RPMI7951 (cell line): ENCODE data around the gene DNER. TPM values are rescaled to one million over a fixed set of nuclear protein-coding genes. Genes with fewer than 3 reads are reported as not detected.
"Not testable (repeated sequence)": the region's sequence is repeated elsewhere in the genome, so short reads cannot be mapped to it uniquely, and the experiment has no call there.

Experiments
- DNase-seq: peaks from one replicate; pipeline ENCODE4 v3.0.0-alpha.2; 2012; ENCODE audit warnings: low read depth
- total RNA-seq: library from RNA; depleted of rRNA; stranded (reverse); fragments of >200 nt; shearing (Covaris generic); gene quantifications from 2 replicates; pipeline ENCODE4 v1.2.3, GENCODE V29; 2014

Gene DNER
- total RNA-seq, 1 experiment from 2014 or later: 126 TPM

DNA sequence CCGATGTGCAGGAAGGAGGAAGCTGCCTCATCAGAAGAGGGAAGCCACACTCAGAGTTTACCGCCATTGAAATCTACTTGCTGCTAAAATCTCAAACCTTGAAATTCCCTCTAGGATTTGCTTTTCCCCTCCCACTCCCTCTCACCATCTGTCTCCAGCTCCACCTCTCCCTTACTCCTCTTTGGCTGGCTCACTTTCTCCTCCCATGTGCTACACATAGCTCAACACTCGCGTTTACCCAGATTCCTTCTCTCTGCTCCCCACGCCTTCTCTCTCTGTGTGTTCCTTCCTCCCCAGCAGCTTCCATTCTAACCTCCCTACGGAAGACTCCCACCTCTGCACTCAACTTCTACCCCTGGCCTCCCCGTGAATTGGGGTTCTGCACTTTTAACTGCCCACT is 143.1 kb downstream of the DNER start:
- DNase-seq: peak; percentile 22

DNA sequence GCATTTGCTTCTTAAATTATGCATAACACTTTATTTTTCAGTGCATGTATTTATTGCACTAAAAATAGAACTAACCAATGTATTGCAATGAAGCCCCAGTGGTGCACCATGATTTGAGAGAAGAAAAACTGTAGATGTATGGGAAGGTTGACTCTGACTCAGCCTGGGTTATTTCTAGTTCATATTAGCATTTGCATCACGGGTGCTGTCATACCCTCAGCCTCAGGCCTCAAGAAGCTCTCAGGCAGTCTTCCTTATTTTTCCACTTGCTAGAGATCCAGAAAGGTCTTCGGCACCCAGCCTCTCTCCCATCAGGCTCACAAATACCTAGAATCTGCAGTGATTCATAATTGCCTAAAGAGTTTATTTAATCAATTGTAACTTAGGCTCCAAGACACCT is 148.0 kb downstream of the DNER start:
- DNase-seq: peak; percentile 50

DNA sequence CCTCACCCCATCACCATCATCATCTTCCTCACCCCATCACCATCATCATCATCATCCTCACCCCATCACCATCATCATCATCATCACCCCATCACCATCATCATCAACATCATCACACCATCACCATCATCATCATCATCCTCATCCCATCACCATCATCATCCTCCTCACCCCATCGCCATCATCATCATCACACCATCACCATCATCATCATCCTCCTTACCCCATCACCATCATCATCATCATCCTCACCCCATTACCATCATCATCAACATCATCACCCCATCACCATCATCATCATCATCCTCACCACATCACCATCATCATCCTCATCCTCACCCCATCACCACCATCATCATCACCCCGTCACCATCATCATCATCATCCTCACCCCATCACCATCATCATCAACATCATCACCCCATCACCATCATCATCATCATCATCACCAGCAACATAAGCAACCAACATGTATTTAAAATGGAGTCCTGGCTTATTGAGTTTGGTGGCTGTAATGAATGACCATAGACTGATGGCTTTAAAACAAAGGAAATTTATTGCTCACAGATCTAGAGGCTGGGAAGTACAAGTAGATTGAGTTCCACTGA is 150.0 kb downstream of the DNER start:
- no peak for DNase-seq

DNA sequence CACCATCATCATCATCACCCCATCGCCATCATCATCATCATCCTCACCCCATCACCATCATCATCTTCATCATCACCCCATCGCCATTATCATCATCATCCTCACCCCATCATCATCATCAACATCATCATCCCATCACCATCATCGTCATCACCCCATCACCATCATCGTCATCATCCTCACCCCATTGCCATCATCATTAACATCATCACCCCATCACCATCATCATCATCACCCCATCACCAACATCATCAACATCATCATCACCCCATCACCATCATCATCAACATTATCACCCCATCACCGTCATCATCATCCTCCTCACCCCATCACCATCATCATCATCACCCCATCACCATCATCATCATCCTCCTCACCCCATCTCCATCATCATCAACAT is 151.0 kb downstream of the DNER start:
- no peak for DNase-seq

DNA sequence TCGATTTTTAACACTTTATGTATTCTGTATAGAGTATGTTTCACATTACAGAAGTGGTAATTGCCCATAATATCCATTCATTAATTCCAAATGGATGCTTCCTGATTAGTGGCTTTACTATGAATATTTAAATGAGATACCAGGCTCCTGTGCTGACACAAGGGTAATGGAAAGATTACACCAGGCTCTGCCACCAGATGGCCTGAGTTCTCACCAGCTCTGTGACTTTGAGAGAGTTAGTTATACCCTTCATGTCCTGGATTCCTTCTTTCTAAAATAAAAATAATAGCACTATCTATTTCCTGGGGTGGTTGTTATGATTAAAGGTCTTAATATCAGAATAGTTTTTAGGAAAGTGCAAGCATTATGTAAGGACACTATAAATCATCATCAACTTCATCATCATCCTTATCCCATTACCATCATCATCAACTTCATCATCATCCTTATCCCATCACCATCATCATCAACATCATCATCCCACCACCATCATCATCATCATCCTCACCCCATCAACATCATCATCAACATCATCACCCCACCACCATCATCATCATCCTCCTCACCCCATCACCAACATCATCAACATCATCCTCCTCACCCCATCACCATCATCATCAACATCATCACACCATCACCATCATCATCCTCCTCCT is 151.8 kb downstream of the DNER start:
- DNase-seq: no peak

DNA sequence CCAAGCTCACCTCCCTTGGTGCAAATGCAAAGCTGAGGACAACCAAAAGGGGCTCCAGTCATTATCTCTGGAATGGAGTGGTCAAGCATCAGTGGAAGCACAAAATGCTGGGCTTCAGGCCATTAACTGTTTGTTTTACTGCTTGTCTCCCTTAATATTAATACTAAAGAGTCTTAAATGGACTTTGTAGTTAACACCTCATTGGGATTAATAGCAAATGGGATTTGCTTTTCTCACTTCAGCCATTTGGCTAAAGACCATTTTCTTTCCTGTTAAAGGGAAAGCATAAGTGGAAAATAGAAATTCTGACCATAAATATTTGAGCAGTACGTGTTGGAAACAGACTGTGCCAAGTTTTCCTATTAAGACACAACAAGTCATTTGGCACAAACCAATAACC is 154.4 kb downstream of the DNER start:
- DNase-seq: no peak

DNA sequence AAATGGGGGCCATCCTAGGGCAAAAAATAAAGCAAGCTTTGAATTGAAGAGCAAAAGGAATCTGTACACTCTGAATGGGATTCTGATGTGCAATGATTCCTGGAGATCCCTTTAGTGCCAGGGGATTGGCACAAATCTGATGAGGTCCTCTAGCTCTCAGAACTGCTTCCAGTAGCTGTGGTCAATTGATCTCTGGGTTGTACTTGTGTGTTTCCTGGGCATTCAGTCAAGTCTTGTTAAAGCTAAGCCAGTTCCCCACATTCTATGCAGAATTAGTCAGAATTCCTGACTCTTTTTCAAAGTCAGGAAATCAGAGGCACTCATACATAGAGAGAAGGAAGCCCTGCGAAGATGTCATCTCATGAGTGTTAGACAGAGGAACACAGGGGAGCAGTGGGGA is 161.3 kb downstream of the DNER start:
- peak; percentile 83 for DNase-seq

DNA sequence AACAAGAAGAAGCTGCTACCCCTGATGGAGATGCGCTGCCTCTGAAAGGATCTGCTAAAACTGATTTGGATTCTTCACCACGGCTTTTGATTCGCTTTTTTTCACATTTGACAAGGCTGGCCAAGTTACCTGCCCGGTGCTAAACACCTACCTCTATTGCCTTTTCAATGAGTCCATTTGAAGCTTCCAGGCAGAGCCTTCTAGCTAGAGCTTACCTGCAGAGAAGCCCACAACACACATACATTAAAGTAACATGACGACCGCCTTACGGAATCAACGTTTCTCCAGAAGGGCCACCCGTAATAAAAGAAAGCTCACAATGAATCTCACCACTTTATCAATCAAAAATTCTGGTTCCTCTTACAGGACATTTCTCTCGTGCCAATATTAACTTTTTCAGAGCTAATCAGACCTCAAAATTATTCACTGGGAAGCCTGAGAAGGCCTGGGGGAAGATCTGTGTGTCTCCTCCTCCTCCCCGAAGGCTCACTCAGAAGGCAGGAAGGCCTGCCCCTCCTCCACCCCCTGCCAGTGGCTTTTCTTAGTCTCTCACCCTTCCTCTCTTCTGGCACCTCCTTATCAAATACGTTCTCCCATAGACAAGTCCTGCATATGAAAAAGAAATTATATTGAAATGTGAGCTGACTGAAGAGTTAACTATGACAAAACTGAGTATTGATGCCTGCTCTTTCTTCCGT is 171.0 kb downstream of the DNER start:
- no peak for DNase-seq

DNA sequence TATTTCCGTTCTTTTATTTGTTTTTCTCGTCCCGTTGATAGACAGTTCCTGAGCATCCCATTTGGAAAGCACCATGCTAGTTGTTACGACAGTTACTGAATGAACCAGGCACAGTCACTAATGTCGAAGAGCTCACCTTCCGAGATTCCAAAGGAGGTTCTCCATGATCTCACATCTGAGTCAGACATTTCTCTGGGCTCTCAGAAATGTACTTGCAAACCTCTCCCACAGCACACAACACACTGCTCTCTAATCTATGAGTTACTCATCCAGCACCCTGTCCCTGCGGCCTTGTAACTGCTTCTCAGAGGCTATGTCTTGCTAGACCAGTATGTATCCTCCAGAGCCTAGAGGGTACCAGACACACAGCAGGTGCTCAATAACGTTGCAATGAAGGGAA is 174.7 kb downstream of the DNER start:
- DNase-seq: peak; percentile 88

DNA sequence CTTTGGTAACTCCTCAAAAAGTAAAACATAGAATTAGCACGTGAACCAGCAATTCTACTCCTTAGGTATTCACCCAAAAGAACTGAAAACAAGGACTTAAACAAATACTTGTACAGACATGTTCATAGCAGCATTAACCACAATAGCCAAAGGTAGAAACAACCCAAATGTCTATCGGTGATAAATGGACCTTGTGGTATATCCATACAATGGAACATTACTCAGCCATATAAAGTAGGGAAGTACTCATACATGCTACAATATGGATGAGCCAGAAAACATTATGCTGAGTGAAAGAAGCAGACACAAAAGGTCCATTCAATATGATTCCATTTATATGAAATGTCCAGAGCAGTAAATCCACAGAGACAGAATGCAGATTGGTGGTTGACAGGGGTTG is 182.8 kb downstream of the DNER start:
- DNase-seq: no peak

DNA sequence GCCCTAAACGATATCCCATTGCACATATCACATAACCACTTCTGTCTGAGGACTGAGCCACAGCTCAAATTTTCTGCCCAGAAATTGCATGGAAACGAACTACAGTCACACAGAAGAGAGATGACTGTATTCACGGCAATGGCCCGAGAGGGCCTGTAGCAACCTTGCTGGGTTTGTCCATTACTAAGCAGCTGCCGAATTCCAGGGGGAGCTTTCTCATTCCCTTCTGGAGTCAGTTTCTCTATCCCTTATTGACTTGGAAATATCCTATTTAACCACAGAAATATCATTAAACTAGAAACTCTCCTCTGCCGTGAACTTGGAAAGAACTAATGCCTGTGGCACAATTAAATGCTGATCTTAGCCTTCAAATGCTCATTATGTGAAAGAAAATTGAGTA is 183.9 kb downstream of the DNER start:
- peak; percentile 24 for DNase-seq

DNA sequence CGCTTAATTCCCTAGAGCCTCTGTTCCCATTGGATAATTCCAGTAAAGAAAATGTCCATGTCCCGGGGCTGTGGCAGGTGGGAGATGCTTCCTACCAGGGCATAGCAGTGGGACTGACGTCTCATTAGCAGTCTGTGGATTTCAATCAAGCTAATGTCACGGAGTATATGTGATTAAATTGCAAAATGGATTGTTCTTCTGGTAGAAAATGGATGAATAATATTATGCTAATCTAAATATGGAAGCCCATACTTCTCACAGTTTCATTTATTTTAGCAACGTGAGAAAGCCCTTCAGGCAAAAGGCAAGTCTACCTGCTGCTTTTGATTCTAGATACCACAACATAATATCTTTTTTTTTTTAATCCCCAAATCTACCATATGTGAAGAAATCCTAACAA is 185.5 kb downstream of the DNER start:
- no peak for DNase-seq

DNA sequence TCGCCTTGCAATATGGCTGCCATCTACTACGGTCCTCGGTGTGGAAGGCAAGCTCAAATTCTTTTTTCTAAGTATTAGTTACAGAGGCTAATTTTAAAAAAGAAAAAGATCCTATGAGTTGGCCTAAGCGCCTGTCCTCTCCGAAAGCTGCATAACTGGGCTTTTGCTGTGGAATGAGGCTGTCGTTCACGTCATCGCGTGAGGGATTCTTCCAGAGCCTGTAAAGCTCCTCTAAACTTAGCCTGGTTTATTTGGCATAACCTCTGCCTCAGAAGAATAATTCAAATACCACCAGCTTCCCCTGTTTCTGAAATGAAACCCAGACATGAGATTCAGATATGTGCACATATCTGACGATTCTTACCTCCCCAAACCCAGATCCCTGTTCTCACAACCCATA is 187.4 kb downstream of the DNER start:
- peak; percentile 54 for DNase-seq

DNA sequence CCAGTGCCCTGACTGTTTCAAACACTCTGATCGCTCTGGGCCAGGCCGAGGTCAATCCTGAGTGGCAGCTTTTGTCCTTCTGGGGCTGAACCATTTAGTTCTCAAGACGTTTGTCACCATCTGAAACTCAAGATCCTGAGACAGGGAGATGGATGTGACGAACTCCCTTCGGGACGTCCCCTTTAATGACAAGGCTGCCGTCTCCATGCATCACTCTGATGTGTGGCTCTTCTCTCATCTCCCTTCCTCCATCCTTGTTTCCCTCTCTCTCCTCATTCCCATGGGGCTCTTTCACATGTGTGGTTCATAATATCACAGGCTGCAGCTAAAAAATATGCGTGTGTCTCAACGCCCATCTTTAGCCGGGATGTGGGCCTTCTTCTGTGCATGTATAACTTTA is 189.6 kb downstream of the DNER start:
- no peak for DNase-seq

DNA sequence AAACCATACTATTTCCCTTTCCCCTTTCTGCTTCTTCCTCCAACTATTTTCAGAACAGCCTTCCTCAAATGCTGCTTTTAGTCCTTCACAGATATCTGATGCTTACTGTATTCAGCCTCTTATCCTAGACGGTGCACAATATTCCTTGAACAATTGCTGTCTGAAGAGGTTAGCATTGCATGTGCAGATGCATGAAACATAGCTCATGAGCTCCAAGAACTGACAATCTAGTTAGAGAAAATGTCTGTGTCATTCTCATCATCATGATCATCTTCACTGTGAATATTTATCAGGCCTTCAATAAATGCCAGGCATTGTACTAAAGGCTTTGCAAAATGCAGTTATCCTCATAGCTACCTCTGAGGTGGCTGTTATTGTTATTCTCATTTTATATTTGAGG is 190.7 kb downstream of the DNER start:
- no peak for DNase-seq

DNA sequence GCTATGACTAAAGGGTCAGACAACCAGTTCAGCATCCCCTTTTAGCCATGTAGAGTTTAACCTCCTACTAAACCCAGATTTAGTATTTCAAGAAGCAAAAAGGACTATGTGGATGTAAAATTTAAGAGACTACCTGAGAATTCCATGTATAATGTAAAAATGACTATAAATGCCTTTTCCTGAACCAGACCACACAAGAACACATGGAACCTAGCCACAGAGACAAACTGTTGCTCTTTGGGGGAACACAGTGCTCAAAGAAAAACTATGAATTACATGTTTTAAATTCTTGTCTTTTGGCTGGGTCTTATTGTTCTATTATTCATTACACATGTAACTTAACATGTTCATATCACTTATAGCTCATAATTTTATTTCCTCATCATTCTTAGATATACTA is 192.8 kb downstream of the DNER start:
- no peak for DNase-seq

DNA sequence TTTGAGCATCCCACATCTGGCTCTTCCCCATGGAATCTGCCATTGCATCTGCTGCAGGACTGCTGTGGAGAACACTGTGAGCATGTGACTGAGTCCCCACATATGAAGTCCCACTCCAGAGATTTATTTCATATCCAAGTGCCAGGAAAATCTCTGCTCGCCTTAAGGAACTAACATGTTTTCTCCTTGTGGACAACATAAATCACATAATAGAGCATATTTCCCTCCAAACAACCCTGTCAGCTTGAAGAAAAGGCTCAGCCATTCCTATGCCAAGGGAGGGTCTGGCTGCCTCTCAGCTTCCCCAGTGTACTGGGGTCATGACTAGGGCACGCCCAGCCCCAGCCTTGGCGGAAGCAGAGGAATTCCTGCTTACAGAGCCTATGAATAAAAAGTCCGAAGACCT is 193.7 kb downstream of the DNER start:
- peak; percentile 28 for DNase-seq

DNA sequence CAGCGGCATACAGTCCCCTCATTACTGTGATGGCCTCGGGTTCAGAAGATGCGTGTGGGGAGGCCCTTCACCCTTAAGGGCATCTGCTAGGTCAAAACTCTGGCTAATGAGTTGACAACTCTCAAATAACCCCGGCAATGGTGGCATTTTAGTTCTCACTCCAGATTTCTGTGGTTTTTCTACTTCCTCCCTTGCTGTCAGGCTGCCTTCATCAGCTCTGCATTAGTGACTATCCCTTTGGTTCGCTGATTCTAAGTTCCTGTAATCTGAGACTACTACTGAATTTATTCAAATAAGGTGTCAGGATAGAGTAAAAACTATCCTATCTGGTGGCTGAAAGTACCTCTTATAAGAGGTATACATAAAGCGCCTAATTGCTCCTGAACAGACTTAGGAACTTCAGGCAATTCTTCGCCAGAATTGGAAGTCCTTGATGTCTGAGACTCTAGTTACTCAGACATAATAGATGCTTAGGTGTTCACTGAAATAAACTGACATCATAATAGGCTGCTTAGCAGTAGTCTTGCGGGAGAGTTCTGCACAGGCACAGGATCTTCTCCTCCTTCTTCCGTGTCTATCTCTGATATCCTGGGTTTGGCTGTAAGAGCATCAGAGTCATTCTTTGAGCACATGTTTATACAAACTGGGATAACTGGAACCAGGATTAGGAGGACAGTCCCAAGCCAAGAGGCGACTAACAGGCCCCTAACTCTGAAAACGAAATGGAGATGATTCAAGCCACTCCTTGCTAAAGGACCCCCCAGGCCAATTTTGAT is 194.5 kb downstream of the DNER start:
- peak; percentile 82 for DNase-seq

DNA sequence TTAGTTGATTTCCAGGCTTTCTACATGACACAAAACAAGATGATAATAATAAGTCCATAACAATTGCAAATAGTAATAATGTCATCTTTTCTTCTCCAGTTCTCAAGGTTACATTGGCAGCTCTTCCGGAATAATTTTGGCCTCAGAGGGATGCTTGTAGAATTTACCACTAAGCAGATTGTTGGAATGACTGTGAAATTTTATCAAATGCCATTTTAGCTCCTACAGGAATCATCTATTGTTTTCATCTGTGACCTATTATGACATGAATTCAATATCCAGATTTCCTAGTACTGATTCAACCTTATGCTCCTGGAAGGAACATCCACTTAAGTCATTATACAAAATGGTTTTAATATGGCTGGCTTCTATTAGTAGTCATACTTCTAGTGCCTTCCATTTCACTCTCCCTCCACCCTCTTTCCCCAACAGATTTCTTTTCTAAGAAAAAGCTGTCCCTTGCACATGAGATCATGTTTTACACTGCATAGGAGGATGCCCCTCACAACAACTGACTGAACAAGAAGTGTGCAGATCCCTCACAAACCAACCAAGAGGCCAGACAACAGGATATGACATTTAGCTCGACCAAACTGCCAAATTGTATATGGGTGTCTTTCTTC is 200.0 kb downstream of the DNER start:
- no peak for DNase-seq

DNA sequence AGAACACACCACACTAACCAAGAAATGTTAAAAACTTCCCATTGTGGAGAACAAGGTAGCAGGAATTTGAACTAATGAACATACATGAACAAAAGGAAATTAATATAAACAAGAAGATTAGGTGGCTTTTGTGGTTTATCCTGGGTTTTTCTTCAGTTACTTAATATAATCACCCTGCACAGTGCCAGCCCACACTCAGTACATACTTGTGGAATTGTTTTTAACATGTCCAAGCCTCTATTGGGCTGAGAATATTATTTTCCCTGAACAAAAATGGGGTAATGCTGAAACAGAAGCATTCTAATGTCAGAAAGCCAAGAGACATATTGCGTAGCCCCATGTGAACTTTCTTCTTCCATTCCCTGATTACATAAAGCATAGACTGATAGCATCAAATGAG is 202.8 kb downstream of the DNER start:
- DNase-seq: no peak

DNA sequence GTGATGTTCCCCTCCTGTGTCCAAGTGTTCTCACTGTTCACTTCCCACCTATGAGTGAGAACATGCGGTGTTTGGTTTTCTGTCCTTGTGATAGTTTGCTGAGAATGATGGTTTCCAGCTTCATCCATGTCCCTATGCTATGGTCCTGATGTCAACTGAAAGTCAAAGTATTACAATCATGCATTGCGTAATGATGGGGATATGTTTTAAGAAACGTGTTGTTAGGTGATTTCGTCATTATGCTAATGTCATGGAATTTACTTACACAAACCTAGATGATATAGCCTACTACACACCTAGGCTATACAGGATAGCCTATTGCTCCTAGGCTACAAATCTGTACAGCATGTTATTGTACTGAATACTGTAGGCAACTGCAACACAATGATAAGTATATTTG is 207.7 kb downstream of the DNER start:
- not testable (repeated sequence) for DNase-seq
